Panc1 (cell line): ENCODE results near the gene BATF3. TPM values are rescaled to one million over a fixed set of nuclear protein-coding genes. Genes with fewer than 3 reads are reported as not detected.

Experiments used
- ATAC-seq: fragments of 200-7000 bp; cut with Tn5 transposase; 2 replicates; pipeline ENCODE4 v1.9.1; 2020; ENCODE audit warnings: mild to moderate bottlenecking, moderate library complexity
- BruUV-seq: library from RNA; stranded (reverse); fragments of 400-500 nt; replicated peaks from 2 replicates; lab custom pipeline; 2021; lab: Mats Ljungman, UMichigan
- CTCF ChIA-PET: fragments of 300-600 bp; sonication (Branson Sonifier 250); formaldehyde crosslinking; loops from one replicate; lab custom pipeline; 2022; ENCODE audit warnings: antibody characterized with exemption; lab: Charles Lee
- POLR2A ChIA-PET: fragments of 300-600 bp; sonication (Branson Sonifier 250); formaldehyde crosslinking; loops from one replicate; lab custom pipeline; 2022; ENCODE audit warnings: antibody characterized with exemption; lab: Charles Lee
- DNase-seq: peaks from one replicate; pipeline ENCODE4 v3.0.0-alpha.2; 2010; ENCODE audit warnings: low read depth, low spot score
- H3K27ac ChIP-seq: 2 replicates; pipeline ENCODE4 v1.5.1; 2011; ENCODE audit warnings: mild to moderate bottlenecking, low read length, inconsistent platforms
- H3K27me3 ChIP-seq: fragments of 200-500 bp; sonication (Bioruptor generic); 2 replicates; pipeline ENCODE4 v1.6.0; 2014; ENCODE audit warnings: low read length, inconsistent platforms; ENCODE audit not compliant: control insufficient read depth, insufficient read depth
- H3K36me3 ChIP-seq: fragments of 200-500 bp; sonication (Bioruptor generic); 2 replicates; pipeline ENCODE4 v1.5.1; 2014; ENCODE audit warnings: inconsistent platforms, mild to moderate bottlenecking, low read length, moderate library complexity; ENCODE audit not compliant: control insufficient read depth, insufficient read depth
- H3K4me1 ChIP-seq: 2 replicates; pipeline ENCODE4 v1.5.1; 2011; ENCODE audit warnings: inconsistent platforms, mild to moderate bottlenecking, low read length, moderate library complexity; ENCODE audit not compliant: control insufficient read depth, insufficient read depth
- H3K4me3 ChIP-seq, 2 experiments: 2 replicates each; pipeline ENCODE4 v1.5.1; 2011 to 2012; ENCODE audit warnings: low read depth in 2 of 2, low read length in 2 of 2, mild to moderate bottlenecking in 2 of 2, inconsistent platforms in 1 of 2, moderate library complexity in 1 of 2
- H3K9me3 ChIP-seq: fragments of 200-500 bp; sonication (Bioruptor generic); 2 replicates; pipeline ENCODE4 v1.5.1; 2014; ENCODE audit warnings: low read depth, mild to moderate bottlenecking, inconsistent platforms, low read length, moderate library complexity; ENCODE audit not compliant: control insufficient read depth, insufficient read depth
- POLR2AphosphoS5 ChIP-seq: IDR thresholded peaks from 2 replicates; pipeline ENCODE4 v1.6.1; 2012; ENCODE audit warnings: mild to moderate bottlenecking, low read depth, low read length, moderate library complexity
- SIN3A ChIP-seq: IDR thresholded peaks from 2 replicates; pipeline ENCODE4 v1.6.1; 2012; ENCODE audit warnings: low read depth, mild to moderate bottlenecking, low read length, moderate library complexity, borderline replicate concordance; ENCODE audit not compliant: insufficient read depth
- TCF7L2 ChIP-seq: IDR thresholded peaks from 2 replicates; pipeline ENCODE4 v1.6.1; 2011; ENCODE audit warnings: mild to moderate bottlenecking, low read depth, low read length, inconsistent platforms
- in situ Hi-C: cut with HindIII; loops from 2 replicates; pipeline ENCODE4 v1.10.0; 2016; ENCODE audit warnings: low sequenced_read_pairs, low pct_unique_long_range_greater_than_20kb
- intact Hi-C: fragments of 100-400 bp; cut with micrococcal nuclease; formaldehyde crosslinking; loops from one replicate; pipeline ENCODE4 v1.10.0; 2022; ENCODE audit not compliant: unreplicated experiment
- total RNA-seq: library from RNA; stranded (reverse); gene quantifications from one replicate; pipeline ENCODE4 v1.2.1, GENCODE V29; 2021; ENCODE audit not compliant: unreplicated experiment
- TF ChIP-seq, protein P1 (sequence below), 2 experiments: IDR thresholded peaks; 2 replicates each; pipeline ENCODE4 v1.6.1; 2011 to 2012; ENCODE audit warnings: low read depth in 2 of 2, control low read depth in 1 of 2, low read length in 1 of 2, mild to moderate bottlenecking in 1 of 2, moderate library complexity in 1 of 2; ENCODE audit not compliant: insufficient read depth in 1 of 2
- TF ChIP-seq, protein P2 (sequence below): fragments of 450-650 bp; IDR thresholded peaks from 2 replicates; pipeline ENCODE4 v1.5.1; 2017; ENCODE audit warnings: mild to moderate bottlenecking

BATF3 gene
- total RNA-seq, 1 experiment from 2014 or later = 2.4 TPM

DNA sequence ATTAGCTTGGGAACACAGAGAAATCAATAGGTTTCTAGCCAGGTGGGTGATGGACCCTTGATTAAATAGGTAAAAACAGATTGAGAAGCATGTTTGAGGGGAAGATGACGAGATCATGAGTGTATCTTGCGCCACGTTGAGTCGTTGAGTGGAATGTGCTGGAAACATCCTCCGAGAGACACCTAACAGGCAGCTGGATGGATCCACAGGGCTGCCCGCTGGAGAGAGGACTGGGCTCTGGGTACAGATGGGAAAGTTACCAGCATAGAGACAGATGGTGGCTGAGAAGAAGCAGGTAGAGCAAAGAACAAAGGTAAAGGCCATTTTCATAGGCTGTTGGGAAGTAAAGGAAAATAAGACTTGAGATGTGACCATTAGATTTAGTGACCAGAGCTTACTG is 15.6 kb downstream of the BATF3 start:
- intact Hi-C loops = no loop called here
- POLR2A ChIA-PET = no interaction called here
- no peak for ATAC-seq

DNA sequence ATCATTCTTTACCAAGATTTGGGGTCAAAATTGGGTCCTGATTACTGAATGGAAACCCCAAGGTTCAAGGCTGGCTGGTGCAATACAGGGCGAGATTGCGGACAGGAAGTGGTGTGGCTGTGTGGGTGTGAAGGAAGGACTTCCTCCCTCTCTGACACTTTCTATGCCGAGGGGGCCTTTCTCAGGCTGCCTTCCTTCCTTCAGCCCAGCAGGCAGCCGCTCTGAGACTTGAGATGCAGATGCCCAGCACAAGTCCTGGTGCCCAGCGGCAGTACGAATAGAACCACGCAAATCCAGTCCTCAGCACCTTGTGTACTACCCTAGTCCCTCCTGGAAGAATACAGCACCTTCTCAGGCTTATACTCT is 16.3 kb downstream of the BATF3 start:
- H3K27me3 ChIP-seq = no peaks in the 10 kb centered on the region
- no peak overlapping the region for H3K27ac ChIP-seq
- BruUV-seq = no TSS peak
- in situ Hi-C loops (no loop called here), intact Hi-C loops (no loop called here)
- no peaks in the 10 kb centered on the region for H3K4me1 ChIP-seq
- H3K36me3 ChIP-seq = no peaks in the 10 kb centered on the region
- DNase-seq = no peak
- TF ChIP-seq SIN3A = no peak
- TF ChIP-seq, protein P1, sequence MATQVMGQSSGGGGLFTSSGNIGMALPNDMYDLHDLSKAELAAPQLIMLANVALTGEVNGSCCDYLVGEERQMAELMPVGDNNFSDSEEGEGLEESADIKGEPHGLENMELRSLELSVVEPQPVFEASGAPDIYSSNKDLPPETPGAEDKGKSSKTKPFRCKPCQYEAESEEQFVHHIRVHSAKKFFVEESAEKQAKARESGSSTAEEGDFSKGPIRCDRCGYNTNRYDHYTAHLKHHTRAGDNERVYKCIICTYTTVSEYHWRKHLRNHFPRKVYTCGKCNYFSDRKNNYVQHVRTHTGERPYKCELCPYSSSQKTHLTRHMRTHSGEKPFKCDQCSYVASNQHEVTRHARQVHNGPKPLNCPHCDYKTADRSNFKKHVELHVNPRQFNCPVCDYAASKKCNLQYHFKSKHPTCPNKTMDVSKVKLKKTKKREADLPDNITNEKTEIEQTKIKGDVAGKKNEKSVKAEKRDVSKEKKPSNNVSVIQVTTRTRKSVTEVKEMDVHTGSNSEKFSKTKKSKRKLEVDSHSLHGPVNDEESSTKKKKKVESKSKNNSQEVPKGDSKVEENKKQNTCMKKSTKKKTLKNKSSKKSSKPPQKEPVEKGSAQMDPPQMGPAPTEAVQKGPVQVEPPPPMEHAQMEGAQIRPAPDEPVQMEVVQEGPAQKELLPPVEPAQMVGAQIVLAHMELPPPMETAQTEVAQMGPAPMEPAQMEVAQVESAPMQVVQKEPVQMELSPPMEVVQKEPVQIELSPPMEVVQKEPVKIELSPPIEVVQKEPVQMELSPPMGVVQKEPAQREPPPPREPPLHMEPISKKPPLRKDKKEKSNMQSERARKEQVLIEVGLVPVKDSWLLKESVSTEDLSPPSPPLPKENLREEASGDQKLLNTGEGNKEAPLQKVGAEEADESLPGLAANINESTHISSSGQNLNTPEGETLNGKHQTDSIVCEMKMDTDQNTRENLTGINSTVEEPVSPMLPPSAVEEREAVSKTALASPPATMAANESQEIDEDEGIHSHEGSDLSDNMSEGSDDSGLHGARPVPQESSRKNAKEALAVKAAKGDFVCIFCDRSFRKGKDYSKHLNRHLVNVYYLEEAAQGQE (IDR thresholded peaks at IDR 0.05; ENCODE audit: insufficient read depth in 1 of 2, low read depth in 2 of 2, low read length in 1 of 2) = no peak
- no peak for TF ChIP-seq TCF7L2
- TF ChIP-seq, protein P2, sequence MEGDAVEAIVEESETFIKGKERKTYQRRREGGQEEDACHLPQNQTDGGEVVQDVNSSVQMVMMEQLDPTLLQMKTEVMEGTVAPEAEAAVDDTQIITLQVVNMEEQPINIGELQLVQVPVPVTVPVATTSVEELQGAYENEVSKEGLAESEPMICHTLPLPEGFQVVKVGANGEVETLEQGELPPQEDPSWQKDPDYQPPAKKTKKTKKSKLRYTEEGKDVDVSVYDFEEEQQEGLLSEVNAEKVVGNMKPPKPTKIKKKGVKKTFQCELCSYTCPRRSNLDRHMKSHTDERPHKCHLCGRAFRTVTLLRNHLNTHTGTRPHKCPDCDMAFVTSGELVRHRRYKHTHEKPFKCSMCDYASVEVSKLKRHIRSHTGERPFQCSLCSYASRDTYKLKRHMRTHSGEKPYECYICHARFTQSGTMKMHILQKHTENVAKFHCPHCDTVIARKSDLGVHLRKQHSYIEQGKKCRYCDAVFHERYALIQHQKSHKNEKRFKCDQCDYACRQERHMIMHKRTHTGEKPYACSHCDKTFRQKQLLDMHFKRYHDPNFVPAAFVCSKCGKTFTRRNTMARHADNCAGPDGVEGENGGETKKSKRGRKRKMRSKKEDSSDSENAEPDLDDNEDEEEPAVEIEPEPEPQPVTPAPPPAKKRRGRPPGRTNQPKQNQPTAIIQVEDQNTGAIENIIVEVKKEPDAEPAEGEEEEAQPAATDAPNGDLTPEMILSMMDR = no peak
- TF ChIP-seq POLR2AphosphoS5 = no peak
- no peak for ATAC-seq
- no peak overlapping the region for H3K4me3 ChIP-seq
- no peaks in the 10 kb centered on the region for H3K9me3 ChIP-seq
- CTCF ChIA-PET = no interaction called here
- POLR2A ChIA-PET = no interaction called here

More for the DNA sequence above, 15.6 kb downstream of the BATF3 start:
- no peaks in the 10 kb centered on the region for H3K9me3 ChIP-seq
- H3K4me1 ChIP-seq = no peaks in the 10 kb centered on the region
- BruUV-seq = no TSS peak
- no peak for DNase-seq
- no peak overlapping the region for H3K4me3 ChIP-seq
- CTCF ChIA-PET = no interaction called here
- no peaks in the 10 kb centered on the region for H3K27me3 ChIP-seq
- no peaks in the 10 kb centered on the region for H3K36me3 ChIP-seq
- no peak overlapping the region for H3K27ac ChIP-seq
- in situ Hi-C loops = no loop called here
- TF ChIP-seq SIN3A (no peak), TCF7L2 (no peak), POLR2AphosphoS5 (no peak)
- TF ChIP-seq, protein P1 (IDR thresholded peaks at IDR 0.05; ENCODE audit: insufficient read depth in 1 of 2, low read depth in 2 of 2, low read length in 1 of 2) = no peak
- TF ChIP-seq, protein P2 = no peak
